ENCODE measurements around the gene DHX35. TPM values are rescaled to one million over a fixed set of nuclear protein-coding genes. Genes with fewer than 3 reads are reported as not detected.
A peak's percentile ranks its signal among the peaks of the same experiment; 100 is the strongest.

DHX35 gene
- total RNA-seq, 1 experiment from 2014 or later, result 29.5 TPM

DNA sequence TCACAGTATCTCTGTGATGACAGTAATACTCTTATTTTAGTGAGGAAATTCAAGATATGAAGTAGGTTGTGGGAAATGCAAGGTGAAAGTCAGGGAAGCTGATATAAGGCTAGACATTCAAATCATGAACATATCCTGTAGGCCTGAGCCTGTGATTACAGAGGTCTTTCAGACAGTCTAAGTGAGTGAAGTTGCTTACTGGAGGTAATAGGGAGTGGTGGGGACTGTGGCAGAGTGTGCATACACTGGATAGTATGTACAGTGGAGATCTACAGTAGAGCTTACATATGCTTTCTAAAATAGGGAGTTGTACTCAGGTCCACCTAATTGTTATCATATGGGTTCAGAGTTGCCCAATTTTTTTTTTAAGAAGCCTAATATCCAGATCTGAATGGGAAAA, 3.1 kb downstream of the DHX35 start:
- peaks cover 20% of the 10 kb centered on the region for H3K4me1 Mint-ChIP-seq (ENCODE audit: low read depth, unreplicated experiment)
- H3K4me3 Mint-ChIP-seq (ENCODE audit: unreplicated experiment), result no peak overlapping the region
- TF ChIP-seq, protein P1, sequence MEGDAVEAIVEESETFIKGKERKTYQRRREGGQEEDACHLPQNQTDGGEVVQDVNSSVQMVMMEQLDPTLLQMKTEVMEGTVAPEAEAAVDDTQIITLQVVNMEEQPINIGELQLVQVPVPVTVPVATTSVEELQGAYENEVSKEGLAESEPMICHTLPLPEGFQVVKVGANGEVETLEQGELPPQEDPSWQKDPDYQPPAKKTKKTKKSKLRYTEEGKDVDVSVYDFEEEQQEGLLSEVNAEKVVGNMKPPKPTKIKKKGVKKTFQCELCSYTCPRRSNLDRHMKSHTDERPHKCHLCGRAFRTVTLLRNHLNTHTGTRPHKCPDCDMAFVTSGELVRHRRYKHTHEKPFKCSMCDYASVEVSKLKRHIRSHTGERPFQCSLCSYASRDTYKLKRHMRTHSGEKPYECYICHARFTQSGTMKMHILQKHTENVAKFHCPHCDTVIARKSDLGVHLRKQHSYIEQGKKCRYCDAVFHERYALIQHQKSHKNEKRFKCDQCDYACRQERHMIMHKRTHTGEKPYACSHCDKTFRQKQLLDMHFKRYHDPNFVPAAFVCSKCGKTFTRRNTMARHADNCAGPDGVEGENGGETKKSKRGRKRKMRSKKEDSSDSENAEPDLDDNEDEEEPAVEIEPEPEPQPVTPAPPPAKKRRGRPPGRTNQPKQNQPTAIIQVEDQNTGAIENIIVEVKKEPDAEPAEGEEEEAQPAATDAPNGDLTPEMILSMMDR (IDR thresholded peaks at IDR 0.05; ENCODE audit: insufficient read depth in 1 of 2, low read depth in 1 of 2, low read length in 1 of 2, severe bottlenecking in 1 of 2, unreplicated experiment in 1 of 2), result no peak
- ChIA-PET POLR2A (interaction anchor here (0.9 kb wide), 1 partner anchor 39 kb away, joined by 3 read pairs; the partner anchor contains the start of gene FAM83D), CTCF (no interaction called here)
- Histone ChIP-seq H3K36me3 (ENCODE audit: control insufficient read depth, insufficient read depth, low read length) (peaks cover under 1% of the 10 kb centered on the region), H3K27me3 (replicated peaks; ENCODE audit: control insufficient read depth, insufficient read depth, low read length) (no peaks in the 10 kb centered on the region), H3K4me1 (peaks cover 25% of the 10 kb centered on the region), H3K4me3 (ENCODE audit: low read depth, low read length) (no peak overlapping the region), H3K9me3 (no peaks in the 10 kb centered on the region)
- no peak overlapping the region for H3K27ac Mint-ChIP-seq (ENCODE audit: unreplicated experiment)
- BruUV-seq (replicated peaks), result no TSS peak
- no peaks in the 10 kb centered on the region for H3K27me3 Mint-ChIP-seq (ENCODE audit: insufficient read depth, unreplicated experiment)
- H3K36me3 Mint-ChIP-seq (ENCODE audit: insufficient read depth, unreplicated experiment), result peaks cover 24% of the 10 kb centered on the region
- H3K9me3 Mint-ChIP-seq (ENCODE audit: unreplicated experiment), result no peaks in the 10 kb centered on the region
- DNase-seq, result no peak
- intact Hi-C loops (cut with micrococcal nuclease; ENCODE audit: unreplicated experiment), result no loop called here

DNA sequence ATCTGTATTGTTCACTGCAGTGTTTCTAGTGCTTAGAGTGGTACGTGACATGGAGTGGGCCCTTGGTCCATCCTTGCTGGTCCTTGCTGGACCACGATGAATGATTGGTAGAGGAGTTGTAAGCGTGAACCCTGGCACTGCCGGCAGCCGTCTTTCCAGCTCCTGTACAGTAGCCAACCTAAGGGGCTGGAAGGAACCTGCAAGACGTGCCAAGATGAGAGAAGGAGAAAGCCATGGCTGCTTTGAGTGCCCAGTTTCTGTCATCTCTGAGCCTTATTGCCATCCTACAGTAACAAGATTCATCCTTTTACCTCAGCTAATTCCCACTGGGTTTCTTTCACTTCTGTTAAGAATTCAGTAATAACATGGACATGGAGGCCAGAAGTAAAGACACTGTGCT, 5.9 kb downstream of the DHX35 start:
- BruUV-seq (replicated peaks), result no TSS peak
- Histone ChIP-seq H3K9me3 (no peaks in the 10 kb centered on the region), H3K4me1 (peaks cover 15% of the 10 kb centered on the region), H3K36me3 (ENCODE audit: control insufficient read depth, insufficient read depth, low read length) (peaks cover 2% of the 10 kb centered on the region), H3K4me3 (ENCODE audit: low read depth, low read length) (no peak overlapping the region), H3K27me3 (replicated peaks; ENCODE audit: control insufficient read depth, insufficient read depth, low read length) (no peaks in the 10 kb centered on the region)
- TF ChIP-seq, protein P1 (IDR thresholded peaks at IDR 0.05; ENCODE audit: insufficient read depth in 1 of 2, low read depth in 1 of 2, low read length in 1 of 2, severe bottlenecking in 1 of 2, unreplicated experiment in 1 of 2), result no peak
- H3K27me3 Mint-ChIP-seq (ENCODE audit: insufficient read depth, unreplicated experiment), result no peaks in the 10 kb centered on the region
- H3K4me1 Mint-ChIP-seq (ENCODE audit: low read depth, unreplicated experiment), result peaks cover 1% of the 10 kb centered on the region
- intact Hi-C loops (cut with micrococcal nuclease; ENCODE audit: unreplicated experiment), result no loop called here
- ChIA-PET POLR2A (interaction anchor here (0.6 kb wide), 1 partner anchor 425 kb away, joined by 4 read pairs; no protein-coding TSS in a partner anchor), CTCF (interaction anchor here (0.8 kb wide), 1 partner anchor 42 kb away, joined by 3 read pairs; the partner anchor contains the start of gene FAM83D)
- no peaks in the 10 kb centered on the region for H3K9me3 Mint-ChIP-seq (ENCODE audit: unreplicated experiment)
- no peak for DNase-seq
- H3K27ac Mint-ChIP-seq (ENCODE audit: unreplicated experiment), result no peak overlapping the region
- no peak overlapping the region for H3K4me3 Mint-ChIP-seq (ENCODE audit: unreplicated experiment)
- peaks cover 13% of the 10 kb centered on the region for H3K36me3 Mint-ChIP-seq (ENCODE audit: insufficient read depth, unreplicated experiment)

GRCh38 chr20:38969708-38970107, 7.6 kb downstream of the DHX35 start:
- H3K9me3 ChIP-seq, result no peaks in the 10 kb centered on the region
- DNase-seq, result peak in 1 of 2 experiments; percentile 34
- ChIA-PET POLR2A (no interaction called here), CTCF (no interaction called here)
- Mint-ChIP-seq H3K9me3 (ENCODE audit: unreplicated experiment) (no peaks in the 10 kb centered on the region), H3K27me3 (ENCODE audit: insufficient read depth, unreplicated experiment) (no peaks in the 10 kb centered on the region), H3K4me1 (ENCODE audit: low read depth, unreplicated experiment) (no peaks in the 10 kb centered on the region), H3K27ac (ENCODE audit: unreplicated experiment) (no peak overlapping the region), H3K36me3 (ENCODE audit: insufficient read depth, unreplicated experiment) (peaks cover 13% of the 10 kb centered on the region), H3K4me3 (ENCODE audit: unreplicated experiment) (no peak overlapping the region)
- TF ChIP-seq, protein P1 (IDR thresholded peaks at IDR 0.05; ENCODE audit: insufficient read depth in 1 of 2, low read depth in 1 of 2, low read length in 1 of 2, severe bottlenecking in 1 of 2, unreplicated experiment in 1 of 2), result no peak
- H3K27me3 ChIP-seq (replicated peaks; ENCODE audit: control insufficient read depth, insufficient read depth, low read length), result no peaks in the 10 kb centered on the region
- H3K36me3 ChIP-seq (ENCODE audit: control insufficient read depth, insufficient read depth, low read length), result peaks cover 2% of the 10 kb centered on the region
- no TSS peak for BruUV-seq (replicated peaks)
- intact Hi-C loops (cut with micrococcal nuclease; ENCODE audit: unreplicated experiment), result no loop called here
- no peak overlapping the region for H3K4me3 ChIP-seq (ENCODE audit: low read depth, low read length)
- peaks cover 11% of the 10 kb centered on the region for H3K4me1 ChIP-seq

All from Caco-2 (cell line).